Breast epithelium (tissue), 4 donors: ENCODE data around the gene ABCC4. TPM values are rescaled to one million over a fixed set of nuclear protein-coding genes. Genes with fewer than 3 reads are reported as not detected.

Source experiments
- DNase-seq, 2 donors: peaks; one replicate each; pipeline ENCODE4 v3.0.0-alpha.2; 2019; ENCODE audit warnings: low spot score in 2 of 2
- H3K27ac ChIP-seq, 2 donors: fragments of 200-600 bp; sonication (generic) in 1 of 2; one replicate each; pipeline ENCODE4 v1.5.1; 2016 to 2019; ENCODE audit warnings: mild to moderate bottlenecking in 1 of 2
- H3K27me3 ChIP-seq, 2 donors: fragments of 200-600 bp; sonication (generic) in 1 of 2; one replicate each; pipeline versions ENCODE4 v1.5.1 to v1.6.0; 2017 to 2019; ENCODE audit warnings: control low read depth in 1 of 2, mild to moderate bottlenecking in 1 of 2
- H3K36me3 ChIP-seq: fragments of 200-600 bp; one replicate; pipeline ENCODE4 v1.5.1; 2019
- H3K4me1 ChIP-seq, 2 donors: fragments of 200-600 bp; sonication (generic); one replicate each; pipeline ENCODE4 v1.5.1; 2016 to 2019; ENCODE audit warnings: control low read depth in 1 of 2
- H3K4me3 ChIP-seq, 3 donors: fragments of 200-600 bp; sonication (generic); 1 replicate in 2 of 3; 2 replicates in 1 of 3; pipeline ENCODE4 v1.5.1; 2016 to 2019; ENCODE audit warnings: mild to moderate bottlenecking in 3 of 3, moderate library complexity in 2 of 3
- H3K9me3 ChIP-seq, 2 donors: fragments of 200-600 bp; sonication (generic) in 1 of 2; one replicate each; pipeline ENCODE4 v1.5.1; 2016 to 2019; ENCODE audit warnings: control low read depth in 1 of 2
- CTCF ChIP-seq, 3 donors: fragments of 450-650 bp; IDR thresholded peaks; one replicate each; pipeline ENCODE4 v1.5.1; 2016 to 2017; ENCODE audit warnings: antibody characterized with exemption in 3 of 3, mild to moderate bottlenecking in 3 of 3, moderate library complexity in 3 of 3
- POLR2A ChIP-seq: fragments of 450-650 bp; IDR thresholded peaks from one replicate; pipeline ENCODE4 v1.6.1; 2016; ENCODE audit warnings: antibody characterized with exemption, mild to moderate bottlenecking, moderate library complexity
- POLR2AphosphoS5 ChIP-seq, 3 donors: sonication (generic); formaldehyde crosslinking; IDR thresholded peaks; one replicate each; pipeline ENCODE4 v1.6.1; 2017; ENCODE audit warnings: antibody characterized with exemption in 3 of 3
- intact Hi-C: fragments of 100-400 bp; cut with DNase I; formaldehyde crosslinking; loops from one replicate; pipeline ENCODE4 v1.15.1; 2023; ENCODE audit warnings: low total_unique reads
- total RNA-seq, 3 donors: library from RNA; depleted of rRNA; stranded (reverse); fragments of >200 nt; gene quantifications; one replicate each; pipeline ENCODE4 v1.1.0, GENCODE V29; 2016

ABCC4 gene
- total RNA-seq, 3 donors from 2014 or later = 4.1 to 6.2 (median 4.5) TPM

- H3K36me3 ChIP-seq = no peaks in the 10 kb centered on the region
- no peak overlapping the region for H3K27ac ChIP-seq
- H3K9me3 ChIP-seq = no peaks in the 10 kb centered on the region
- TF ChIP-seq POLR2A = no peak
- TF ChIP-seq CTCF (IDR thresholded peaks at IDR 0.05) = no peak
- intact Hi-C loops = no loop called here
- no peaks in the 10 kb centered on the region for H3K4me1 ChIP-seq
- no peak for DNase-seq
- H3K4me3 ChIP-seq = no peak overlapping the region
- H3K27me3 ChIP-seq = no peaks in the 10 kb centered on the region
Measured at GRCh38 chr13:95060014-95060519, 241.2 kb downstream of the ABCC4 start.

- Histone ChIP-seq H3K9me3 (no peaks in the 10 kb centered on the region), H3K36me3 (no peaks in the 10 kb centered on the region), H3K27me3 (no peaks in the 10 kb centered on the region), H3K27ac (no peak overlapping the region), H3K4me1 (no peaks in the 10 kb centered on the region), H3K4me3 (no peak overlapping the region)
- no peak for DNase-seq
- intact Hi-C loops = no loop called here
- no peak for TF ChIP-seq CTCF (IDR thresholded peaks at IDR 0.05)
- no peak for TF ChIP-seq POLR2AphosphoS5 (IDR thresholded peaks at IDR 0.05)
- TF ChIP-seq POLR2A = no peak
Measured at GRCh38 chr13:95059306-95059705, 241.9 kb downstream of the ABCC4 start.

GRCh38 chr13:95058680-95059079, 242.6 kb downstream of the ABCC4 start:
- TF ChIP-seq POLR2AphosphoS5 (IDR thresholded peaks at IDR 0.05) = no peak
- TF ChIP-seq POLR2A = no peak
- no peak for TF ChIP-seq CTCF (IDR thresholded peaks at IDR 0.05)
- Histone ChIP-seq H3K4me1 (no peaks in the 10 kb centered on the region), H3K27ac (no peak overlapping the region), H3K27me3 (no peaks in the 10 kb centered on the region), H3K9me3 (no peaks in the 10 kb centered on the region), H3K4me3 (no peak overlapping the region), H3K36me3 (no peaks in the 10 kb centered on the region)
- intact Hi-C loops = no loop called here
- DNase-seq = no peak

GRCh38 chr13:95056266-95056665, 245.0 kb downstream of the ABCC4 start:
- H3K27ac ChIP-seq = no peak overlapping the region
- H3K27me3 ChIP-seq = no peaks in the 10 kb centered on the region
- H3K9me3 ChIP-seq = no peaks in the 10 kb centered on the region
- TF ChIP-seq POLR2A = no peak
- TF ChIP-seq POLR2AphosphoS5 (IDR thresholded peaks at IDR 0.05) = no peak
- no peak for TF ChIP-seq CTCF (IDR thresholded peaks at IDR 0.05)
- no peak for DNase-seq
- no peaks in the 10 kb centered on the region for H3K4me1 ChIP-seq
- intact Hi-C loops = no loop called here
- H3K36me3 ChIP-seq = no peaks in the 10 kb centered on the region
- H3K4me3 ChIP-seq = no peak overlapping the region

- no peaks in the 10 kb centered on the region for H3K4me1 ChIP-seq
- intact Hi-C loops = no loop called here
- H3K36me3 ChIP-seq = no peaks in the 10 kb centered on the region
- DNase-seq = no peak
- H3K9me3 ChIP-seq = no peaks in the 10 kb centered on the region
- H3K27me3 ChIP-seq = no peaks in the 10 kb centered on the region
- H3K27ac ChIP-seq = no peak overlapping the region
- TF ChIP-seq POLR2A (no peak), POLR2AphosphoS5 (IDR thresholded peaks at IDR 0.05) (no peak), CTCF (IDR thresholded peaks at IDR 0.05) (no peak)
- H3K4me3 ChIP-seq = no peak overlapping the region
Measured at GRCh38 chr13:95050800-95051615, 250.2 kb downstream of the ABCC4 start.
